ENCODE data around the gene C6orf132.
A peak's percentile ranks its signal among the peaks of the same experiment; 100 is the strongest.

Gene C6orf132, protein sequence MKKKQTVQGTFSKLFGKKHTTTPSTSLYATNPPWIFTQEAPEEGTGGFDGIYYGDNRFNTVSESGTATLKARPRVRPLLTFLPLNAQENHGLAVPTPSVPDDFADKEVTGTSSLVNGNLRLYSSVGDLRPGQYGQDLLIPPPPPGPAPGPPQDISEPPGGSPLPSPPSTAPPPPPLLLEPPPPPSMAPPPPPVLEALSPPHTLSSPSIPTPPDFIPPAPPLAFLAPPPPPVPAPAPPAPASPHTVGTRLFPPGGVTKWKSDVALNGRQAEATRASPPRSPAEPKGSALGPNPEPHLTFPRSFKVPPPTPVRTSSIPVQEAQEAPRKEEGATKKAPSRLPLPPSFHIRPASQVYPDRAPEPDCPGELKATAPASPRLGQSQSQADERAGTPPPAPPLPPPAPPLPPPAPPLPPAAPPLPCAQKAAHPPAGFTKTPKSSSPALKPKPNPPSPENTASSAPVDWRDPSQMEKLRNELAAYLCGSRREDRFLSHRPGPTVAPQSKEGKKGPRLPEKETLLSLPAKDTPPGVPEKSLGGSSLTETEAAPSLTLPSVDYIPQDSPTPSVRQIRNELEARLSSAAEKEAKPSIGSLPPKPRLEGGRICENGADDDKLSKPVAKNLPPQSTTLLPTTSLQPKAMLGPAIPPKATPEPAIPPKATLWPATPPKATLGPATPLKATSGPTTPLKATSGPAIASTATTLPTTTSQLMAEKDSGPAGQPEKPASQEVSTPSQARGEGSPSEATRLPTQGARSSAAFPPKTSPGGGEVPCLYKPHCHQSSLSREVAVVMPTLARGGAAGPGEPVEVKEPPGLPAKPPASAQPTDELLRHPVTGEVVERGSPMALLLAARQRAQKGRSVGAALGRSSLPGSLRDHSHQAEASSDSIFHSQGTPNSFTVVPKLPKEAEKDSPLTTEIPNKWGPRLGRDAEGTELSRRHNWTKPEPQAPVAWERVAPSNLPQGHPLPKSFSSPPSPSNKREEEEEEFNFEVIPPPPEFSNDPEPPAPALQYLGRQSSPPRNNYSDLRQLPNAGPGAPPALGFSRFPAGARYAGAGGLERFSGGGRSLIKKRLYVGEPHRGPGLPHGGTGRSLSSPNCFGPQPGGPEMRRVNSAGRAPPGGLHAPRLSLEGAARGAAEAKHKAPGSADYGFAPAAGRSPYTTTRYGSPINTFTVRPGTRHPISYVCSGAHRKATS

DNA sequence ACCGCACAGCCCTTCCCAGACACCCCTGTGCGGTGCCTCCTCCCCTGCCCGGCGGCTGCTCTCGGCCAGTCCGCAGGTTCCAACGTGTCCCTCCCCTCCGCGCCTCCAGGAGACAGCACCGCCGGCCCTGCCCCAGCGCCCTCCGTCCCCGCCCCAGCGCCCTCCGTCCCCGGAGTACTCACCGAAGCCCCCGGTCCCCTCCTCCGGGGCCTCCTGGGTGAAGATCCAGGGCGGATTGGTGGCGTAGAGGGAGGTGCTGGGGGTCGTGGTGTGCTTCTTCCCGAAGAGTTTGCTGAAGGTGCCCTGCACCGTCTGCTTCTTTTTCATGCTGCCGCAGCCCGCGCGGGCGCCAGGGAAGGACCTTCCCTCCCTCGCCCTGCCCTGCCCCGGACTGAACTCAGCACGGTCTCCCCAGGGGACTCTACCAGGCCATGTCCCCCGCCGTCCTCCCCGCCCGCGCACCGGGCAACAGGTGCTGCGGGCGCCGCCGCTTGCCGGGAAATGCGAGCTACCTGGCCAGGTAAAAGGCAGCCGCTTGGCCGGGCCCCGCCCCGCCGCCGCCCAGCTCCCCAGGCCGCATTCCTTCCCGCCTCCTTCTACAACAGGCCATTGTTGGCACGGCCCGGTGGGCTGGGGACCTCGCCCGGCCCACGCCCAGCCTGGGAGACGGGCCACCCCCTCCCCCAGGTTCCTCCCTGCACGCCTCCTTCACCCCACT lies at the start of gene C6orf132:
Gene C6orf132 (minus strand): TSS at position 503 of the 718 bp plus-strand sequence. CDS start 176 bp downstream, at position 327.
- Histone ChIP-seq H3K9ac (ENCODE audit: low read length) (peak within 1 kb of the TSS; percentile 85), H3K27me3 (ENCODE audit: control insufficient read depth, insufficient read depth, low read length) (no peaks in the 10 kb centered on the region; the same call in 1 of the 2 replicates), H3K9me3 (ENCODE audit: control insufficient read depth, insufficient read depth, low read depth, low read length) (no peaks in the 10 kb centered on the region), H3K4me3 (ENCODE audit: low read depth, low read length) (peak within 1 kb of the TSS; percentile 96), H3K4me1 (ENCODE audit: control insufficient read depth, insufficient read depth, low read length) (peaks cover 46% of the 10 kb centered on the region), H3K27ac (ENCODE audit: low read depth, low read length) (peak within 1 kb of the TSS; percentile 85), H3K36me3 (ENCODE audit: control insufficient read depth, insufficient read depth, low read length) (no peaks in the 10 kb centered on the region)

GRCh38 chr6:42190554-42191183 lies 48.2 kb upstream of the C6orf132 start:
- H3K9ac ChIP-seq (ENCODE audit: low read length): no peak overlapping the region
- H3K27ac ChIP-seq (ENCODE audit: low read depth, low read length): no peak overlapping the region

GRCh38 chr6:42188406-42188805 lies 46.0 kb upstream of the C6orf132 start:
- H3K9ac ChIP-seq (ENCODE audit: low read length): no peak overlapping the region
- H3K36me3 ChIP-seq (ENCODE audit: control insufficient read depth, insufficient read depth, low read length): no peaks in the 10 kb centered on the region
- H3K27me3 ChIP-seq (ENCODE audit: control insufficient read depth, insufficient read depth, low read length): no peaks in the 10 kb centered on the region
- peaks cover 5% of the 10 kb centered on the region for H3K4me1 ChIP-seq (ENCODE audit: control insufficient read depth, insufficient read depth, low read length)
- H3K4me3 ChIP-seq (ENCODE audit: low read depth, low read length): no peak overlapping the region
- H3K9me3 ChIP-seq (ENCODE audit: control insufficient read depth, insufficient read depth, low read depth, low read length): no peaks in the 10 kb centered on the region
- H3K27ac ChIP-seq (ENCODE audit: low read depth, low read length): no peak overlapping the region

More at GRCh38 chr6:42190554-42191183, 48.2 kb upstream of the C6orf132 start:
- Histone ChIP-seq H3K36me3 (ENCODE audit: control insufficient read depth, insufficient read depth, low read length) (no peaks in the 10 kb centered on the region), H3K9me3 (ENCODE audit: control insufficient read depth, insufficient read depth, low read depth, low read length) (no peaks in the 10 kb centered on the region), H3K4me3 (ENCODE audit: low read depth, low read length) (no peak overlapping the region), H3K27me3 (ENCODE audit: control insufficient read depth, insufficient read depth, low read length) (no peaks in the 10 kb centered on the region), H3K4me1 (ENCODE audit: control insufficient read depth, insufficient read depth, low read length) (peaks cover 16% of the 10 kb centered on the region)

GRCh38 chr6:42185597-42185996 lies 43.2 kb upstream of the C6orf132 start:
- H3K27ac ChIP-seq (ENCODE audit: low read depth, low read length): no peak overlapping the region
- H3K9ac ChIP-seq (ENCODE audit: low read length): no peak overlapping the region
- peaks cover 5% of the 10 kb centered on the region; the same call in 1 of the 2 replicates for H3K4me1 ChIP-seq (ENCODE audit: control insufficient read depth, insufficient read depth, low read length)
- H3K9me3 ChIP-seq (ENCODE audit: control insufficient read depth, insufficient read depth, low read depth, low read length): no peaks in the 10 kb centered on the region
- no peak overlapping the region for H3K4me3 ChIP-seq (ENCODE audit: low read depth, low read length)
- no peaks in the 10 kb centered on the region for H3K27me3 ChIP-seq (ENCODE audit: control insufficient read depth, insufficient read depth, low read length)
- no peaks in the 10 kb centered on the region for H3K36me3 ChIP-seq (ENCODE audit: control insufficient read depth, insufficient read depth, low read length)

- H3K9me3 ChIP-seq (ENCODE audit: control insufficient read depth, insufficient read depth, low read depth, low read length): no peaks in the 10 kb centered on the region
Observed at GRCh38 chr6:42184475-42184874, 42.1 kb upstream of the C6orf132 start.

GRCh38 chr6:42182101-42182500 lies 39.7 kb upstream of the C6orf132 start:
- Histone ChIP-seq H3K9ac (ENCODE audit: low read length) (no peak overlapping the region), H3K9me3 (ENCODE audit: control insufficient read depth, insufficient read depth, low read depth, low read length) (no peaks in the 10 kb centered on the region), H3K4me1 (ENCODE audit: control insufficient read depth, insufficient read depth, low read length) (peaks cover 23% of the 10 kb centered on the region), H3K4me3 (ENCODE audit: low read depth, low read length) (no peak overlapping the region), H3K27me3 (ENCODE audit: control insufficient read depth, insufficient read depth, low read length) (no peaks in the 10 kb centered on the region), H3K36me3 (ENCODE audit: control insufficient read depth, insufficient read depth, low read length) (no peaks in the 10 kb centered on the region), H3K27ac (ENCODE audit: low read depth, low read length) (no peak overlapping the region)

More at GRCh38 chr6:42184475-42184874, 42.1 kb upstream of the C6orf132 start:
- Histone ChIP-seq H3K4me3 (ENCODE audit: low read depth, low read length) (no peak overlapping the region), H3K36me3 (ENCODE audit: control insufficient read depth, insufficient read depth, low read length) (no peaks in the 10 kb centered on the region), H3K27me3 (ENCODE audit: control insufficient read depth, insufficient read depth, low read length) (no peaks in the 10 kb centered on the region), H3K9ac (ENCODE audit: low read length) (no peak overlapping the region), H3K27ac (ENCODE audit: low read depth, low read length) (no peak overlapping the region), H3K4me1 (ENCODE audit: control insufficient read depth, insufficient read depth, low read length) (peaks cover 5% of the 10 kb centered on the region; the same call in 1 of the 2 replicates)

DNA sequence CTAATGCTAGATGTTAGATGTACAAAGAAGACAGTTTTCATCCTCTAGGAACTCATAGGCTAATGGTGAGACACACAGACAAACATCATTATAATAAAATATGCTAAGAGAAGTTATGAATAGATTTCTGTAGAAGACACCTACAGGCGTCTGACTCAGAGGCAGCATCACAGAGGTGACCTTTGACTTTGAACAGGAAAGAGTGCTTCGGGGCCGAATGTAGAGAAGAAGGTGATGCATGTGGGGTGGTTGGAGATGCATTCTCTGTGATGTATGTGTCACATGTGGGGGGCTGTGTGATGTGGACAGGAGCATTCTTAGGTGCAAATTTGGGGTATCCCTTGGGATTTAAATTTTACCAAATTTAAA lies 37.5 kb upstream of the C6orf132 start:
- no peak overlapping the region for H3K27ac ChIP-seq (ENCODE audit: low read depth, low read length)
- H3K36me3 ChIP-seq (ENCODE audit: control insufficient read depth, insufficient read depth, low read length): no peaks in the 10 kb centered on the region
- no peak overlapping the region for H3K9ac ChIP-seq (ENCODE audit: low read length)
- H3K9me3 ChIP-seq (ENCODE audit: control insufficient read depth, insufficient read depth, low read depth, low read length): no peaks in the 10 kb centered on the region
- H3K4me3 ChIP-seq (ENCODE audit: low read depth, low read length): no peak overlapping the region
- H3K4me1 ChIP-seq (ENCODE audit: control insufficient read depth, insufficient read depth, low read length): peaks cover 28% of the 10 kb centered on the region
- no peaks in the 10 kb centered on the region for H3K27me3 ChIP-seq (ENCODE audit: control insufficient read depth, insufficient read depth, low read length)

GRCh38 chr6:42179261-42179944 lies 37.0 kb upstream of the C6orf132 start:
- peaks cover 28% of the 10 kb centered on the region for H3K4me1 ChIP-seq (ENCODE audit: control insufficient read depth, insufficient read depth, low read length)
- no peaks in the 10 kb centered on the region for H3K27me3 ChIP-seq (ENCODE audit: control insufficient read depth, insufficient read depth, low read length)
- no peaks in the 10 kb centered on the region for H3K9me3 ChIP-seq (ENCODE audit: control insufficient read depth, insufficient read depth, low read depth, low read length)
- H3K9ac ChIP-seq (ENCODE audit: low read length): no peak overlapping the region
- H3K4me3 ChIP-seq (ENCODE audit: low read depth, low read length): no peak overlapping the region
- no peaks in the 10 kb centered on the region for H3K36me3 ChIP-seq (ENCODE audit: control insufficient read depth, insufficient read depth, low read length)
- no peak overlapping the region for H3K27ac ChIP-seq (ENCODE audit: low read depth, low read length)

- Histone ChIP-seq H3K27ac (ENCODE audit: low read depth, low read length) (peak overlapping the region; percentile 10; the same call in 1 of the 2 replicates), H3K4me3 (ENCODE audit: low read depth, low read length) (peak overlapping the region; percentile 69), H3K36me3 (ENCODE audit: control insufficient read depth, insufficient read depth, low read length) (no peaks in the 10 kb centered on the region), H3K9ac (ENCODE audit: low read length) (peak overlapping the region; percentile 45), H3K9me3 (ENCODE audit: control insufficient read depth, insufficient read depth, low read depth, low read length) (no peaks in the 10 kb centered on the region), H3K4me1 (ENCODE audit: control insufficient read depth, insufficient read depth, low read length) (peaks cover 28% of the 10 kb centered on the region), H3K27me3 (ENCODE audit: control insufficient read depth, insufficient read depth, low read length) (no peaks in the 10 kb centered on the region)
Observed at GRCh38 chr6:42177514-42178364, 35.3 kb upstream of the C6orf132 start.
